DOHH2 (cell line): ENCODE results near the gene MTRR.

ENCODE experiments used
- CTCF ChIP-seq: fragments of 200-600 bp; sonication (generic); IDR thresholded peaks from one replicate; pipeline ENCODE4 v1.5.1; 2014; ENCODE audit warnings: antibody characterized with exemption, mild to moderate bottlenecking, low read depth, low read length; ENCODE audit not compliant: poor library complexity, severe bottlenecking
- EZH2phosphoT487 ChIP-seq: fragments of 200-600 bp; sonication (generic); IDR thresholded peaks from 2 replicates; pipeline ENCODE4 v1.6.1; 2017; ENCODE audit warnings: borderline replicate concordance, mild to moderate bottlenecking, antibody characterized with exemption, low read length, moderate library complexity, mixed read lengths

- no peak for TF ChIP-seq CTCF
- no peak for TF ChIP-seq EZH2phosphoT487
These were observed 57.2 kb downstream of the MTRR start for GRCh38 chr5:7925961-7926695.
